ENCODE results near the gene NCMAP.

DNA sequence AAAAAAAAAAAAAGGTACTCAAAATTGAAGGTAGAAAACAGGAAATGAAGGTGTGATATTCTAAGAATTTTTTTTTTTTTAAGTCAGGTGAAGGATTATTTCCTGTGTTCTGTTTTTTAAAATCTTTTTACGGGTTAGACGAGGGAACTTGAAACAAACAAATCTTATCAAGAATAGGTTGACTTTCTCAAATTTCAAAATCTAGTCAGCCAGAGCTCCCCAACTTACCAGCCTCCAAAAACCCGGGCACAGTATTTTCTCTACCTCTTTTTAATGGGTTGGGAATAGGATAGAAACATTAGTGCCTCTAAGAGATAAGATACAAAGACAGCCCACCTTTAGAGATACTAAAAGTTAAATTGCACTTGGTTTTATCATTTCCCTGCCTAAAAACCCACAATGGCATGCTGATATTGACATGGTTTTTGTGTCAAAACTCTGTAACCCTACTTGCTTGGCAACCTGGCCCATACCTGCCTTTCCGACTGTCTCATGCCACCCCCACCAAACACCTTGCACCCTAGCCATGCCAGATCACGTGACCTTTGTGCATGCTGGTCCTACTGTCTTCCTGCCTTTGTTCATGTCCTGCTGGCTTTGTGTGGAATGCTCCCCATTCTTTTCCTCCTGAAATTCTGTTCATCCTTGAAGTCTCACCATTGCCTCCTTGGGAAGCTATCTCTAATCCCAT lies 49.1 kb upstream of the NCMAP start:
- TF ChIP-seq, protein P1, sequence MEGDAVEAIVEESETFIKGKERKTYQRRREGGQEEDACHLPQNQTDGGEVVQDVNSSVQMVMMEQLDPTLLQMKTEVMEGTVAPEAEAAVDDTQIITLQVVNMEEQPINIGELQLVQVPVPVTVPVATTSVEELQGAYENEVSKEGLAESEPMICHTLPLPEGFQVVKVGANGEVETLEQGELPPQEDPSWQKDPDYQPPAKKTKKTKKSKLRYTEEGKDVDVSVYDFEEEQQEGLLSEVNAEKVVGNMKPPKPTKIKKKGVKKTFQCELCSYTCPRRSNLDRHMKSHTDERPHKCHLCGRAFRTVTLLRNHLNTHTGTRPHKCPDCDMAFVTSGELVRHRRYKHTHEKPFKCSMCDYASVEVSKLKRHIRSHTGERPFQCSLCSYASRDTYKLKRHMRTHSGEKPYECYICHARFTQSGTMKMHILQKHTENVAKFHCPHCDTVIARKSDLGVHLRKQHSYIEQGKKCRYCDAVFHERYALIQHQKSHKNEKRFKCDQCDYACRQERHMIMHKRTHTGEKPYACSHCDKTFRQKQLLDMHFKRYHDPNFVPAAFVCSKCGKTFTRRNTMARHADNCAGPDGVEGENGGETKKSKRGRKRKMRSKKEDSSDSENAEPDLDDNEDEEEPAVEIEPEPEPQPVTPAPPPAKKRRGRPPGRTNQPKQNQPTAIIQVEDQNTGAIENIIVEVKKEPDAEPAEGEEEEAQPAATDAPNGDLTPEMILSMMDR (IDR thresholded peaks at IDR 0.05), result no peak
- TF ChIP-seq POLR2AphosphoS5 (IDR thresholded peaks at IDR 0.05), result no peak
- no peak for TF ChIP-seq POLR2A (IDR thresholded peaks at IDR 0.05)

Measured in sigmoid colon (tissue), 4 donors.